Measurements from ENCODE around the gene NOVA2. TPM values are rescaled to one million over a fixed set of nuclear protein-coding genes. Genes with fewer than 3 reads are reported as not detected.
A peak's percentile ranks its signal among the peaks of the same experiment; 100 is the strongest.

The NOVA2 gene
- total RNA-seq, 1 donor, result 0.27 TPM

DNA sequence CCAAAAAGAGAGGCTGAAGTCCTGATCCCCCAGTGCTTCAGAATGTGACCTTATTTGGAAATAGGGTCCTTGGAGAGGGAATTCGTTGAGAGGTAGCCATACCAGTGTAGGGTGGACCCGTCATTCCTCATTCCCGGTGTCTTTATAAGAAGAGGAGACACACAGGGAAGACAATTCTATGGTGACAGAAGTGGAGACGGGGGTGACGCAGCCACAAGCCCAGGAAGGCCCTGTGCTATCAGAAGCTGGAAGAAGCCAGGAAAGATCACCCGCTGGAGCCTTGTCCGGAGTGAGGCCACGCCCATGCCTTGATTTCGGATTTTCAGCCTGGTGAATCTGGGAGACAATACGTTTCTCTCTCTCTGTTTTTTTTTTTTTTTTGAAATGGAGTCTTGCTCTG lies 68.7 kb downstream of the NOVA2 start:
- H3K4me3 ChIP-seq (ENCODE audit: low read depth, low read length), result no peak overlapping the region
- TF ChIP-seq, protein P1, sequence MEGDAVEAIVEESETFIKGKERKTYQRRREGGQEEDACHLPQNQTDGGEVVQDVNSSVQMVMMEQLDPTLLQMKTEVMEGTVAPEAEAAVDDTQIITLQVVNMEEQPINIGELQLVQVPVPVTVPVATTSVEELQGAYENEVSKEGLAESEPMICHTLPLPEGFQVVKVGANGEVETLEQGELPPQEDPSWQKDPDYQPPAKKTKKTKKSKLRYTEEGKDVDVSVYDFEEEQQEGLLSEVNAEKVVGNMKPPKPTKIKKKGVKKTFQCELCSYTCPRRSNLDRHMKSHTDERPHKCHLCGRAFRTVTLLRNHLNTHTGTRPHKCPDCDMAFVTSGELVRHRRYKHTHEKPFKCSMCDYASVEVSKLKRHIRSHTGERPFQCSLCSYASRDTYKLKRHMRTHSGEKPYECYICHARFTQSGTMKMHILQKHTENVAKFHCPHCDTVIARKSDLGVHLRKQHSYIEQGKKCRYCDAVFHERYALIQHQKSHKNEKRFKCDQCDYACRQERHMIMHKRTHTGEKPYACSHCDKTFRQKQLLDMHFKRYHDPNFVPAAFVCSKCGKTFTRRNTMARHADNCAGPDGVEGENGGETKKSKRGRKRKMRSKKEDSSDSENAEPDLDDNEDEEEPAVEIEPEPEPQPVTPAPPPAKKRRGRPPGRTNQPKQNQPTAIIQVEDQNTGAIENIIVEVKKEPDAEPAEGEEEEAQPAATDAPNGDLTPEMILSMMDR (IDR thresholded peaks at IDR 0.05; ENCODE audit: insufficient read depth, low read length), result no peak
- DNase-seq (ENCODE audit: low read depth), result no peak

DNA sequence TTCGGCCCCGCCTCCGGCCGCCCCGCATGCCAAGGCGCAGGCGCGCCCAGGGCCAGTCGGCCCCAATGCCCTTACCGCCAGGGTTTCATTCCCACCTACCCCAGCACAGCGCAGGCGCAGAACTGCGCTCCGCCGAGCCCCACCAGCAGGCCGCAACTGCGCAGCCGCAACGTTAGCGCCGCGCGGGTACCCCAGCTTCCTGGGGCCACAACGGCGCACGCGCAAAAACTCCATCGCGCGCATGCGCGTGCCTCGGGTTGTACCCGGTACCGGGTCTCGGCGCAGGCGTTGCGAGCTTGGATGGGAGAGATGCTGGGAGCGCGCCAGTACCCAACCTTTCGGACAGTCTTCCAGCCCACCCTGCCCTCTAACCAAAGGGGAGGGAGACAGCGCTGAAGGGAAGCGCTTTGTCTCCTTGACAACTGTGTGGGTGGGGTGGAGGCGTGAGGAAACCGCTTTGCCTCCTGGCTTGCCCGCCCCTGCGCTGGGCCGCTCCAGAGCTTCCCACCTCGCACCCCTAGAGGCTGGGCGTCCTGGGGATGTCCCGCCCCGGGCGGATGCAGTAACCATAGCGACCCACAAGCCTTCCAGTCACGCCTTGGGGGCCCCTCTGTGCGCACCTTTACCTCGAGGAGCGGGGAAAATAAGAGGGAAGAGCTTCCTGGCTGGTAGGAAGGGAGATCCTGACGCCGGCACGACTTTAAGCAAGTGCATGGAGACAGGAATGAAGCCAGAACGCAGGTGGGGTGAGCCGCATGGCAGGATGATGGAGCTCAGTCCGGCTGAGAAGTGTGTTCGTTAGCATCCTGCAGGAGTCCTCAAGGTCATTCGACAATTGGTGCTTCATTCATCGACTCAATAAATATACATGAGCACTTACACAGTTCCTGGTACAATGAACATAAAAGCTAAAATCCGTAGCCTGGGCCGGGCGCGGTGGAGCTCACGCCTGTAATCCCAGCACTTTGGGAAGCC lies 70.7 kb downstream of the NOVA2 start:
- TF ChIP-seq, protein P1 (IDR thresholded peaks at IDR 0.05; ENCODE audit: insufficient read depth, low read length), result no peak
- peak; percentile 97 for DNase-seq (ENCODE audit: low read depth)
- peak overlapping the region; percentile 84 for H3K4me3 ChIP-seq (ENCODE audit: low read depth, low read length)

DNA sequence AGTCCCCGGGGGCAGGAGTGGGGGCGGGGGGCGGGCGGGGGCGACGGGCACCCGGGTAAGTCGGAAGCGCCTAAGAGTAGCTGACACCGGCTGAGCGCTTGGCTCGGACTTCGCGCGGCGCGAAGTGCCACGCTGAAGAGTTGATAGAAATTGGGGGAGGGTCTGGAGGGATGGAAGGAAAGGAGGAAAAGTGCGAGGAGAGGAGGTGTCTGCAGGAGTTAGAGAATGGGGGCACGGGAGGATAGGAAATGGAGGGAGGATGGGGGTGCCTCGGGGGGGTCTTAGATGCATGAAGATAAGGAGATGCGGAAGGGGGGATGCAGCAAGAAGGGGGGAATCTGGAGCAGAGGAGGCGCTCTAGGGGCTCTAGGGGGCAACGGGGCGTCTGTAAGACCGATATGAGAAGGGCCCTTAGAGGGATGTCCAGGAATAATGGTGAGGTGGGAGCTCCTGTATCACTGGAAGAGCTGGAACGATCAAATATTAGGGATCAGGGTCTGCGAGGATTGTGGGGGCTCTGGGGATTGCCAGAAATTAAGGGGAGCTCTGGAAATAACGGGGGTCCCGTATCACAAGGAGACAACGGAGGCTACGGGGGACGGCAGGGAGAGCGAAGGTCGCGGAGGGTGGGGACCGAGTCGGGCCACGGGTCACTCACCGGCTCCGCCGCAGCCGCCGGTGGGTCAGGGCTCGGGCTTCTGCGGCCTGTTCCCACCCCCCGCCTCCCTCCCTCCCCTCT lies 71.6 kb downstream of the NOVA2 start, which contains the start of gene MYPOP:
Gene MYPOP (minus strand): TSS at position 702 of the 739 bp plus-strand sequence. CDS start 840 bp downstream, outside the sequence.
- DNase-seq (ENCODE audit: low read depth), result no peak
- H3K4me3 ChIP-seq (ENCODE audit: low read depth, low read length), result peak within 1 kb of the TSS; percentile 84
- TF ChIP-seq, protein P1 (IDR thresholded peaks at IDR 0.05; ENCODE audit: insufficient read depth, low read length), result no peak

DNA sequence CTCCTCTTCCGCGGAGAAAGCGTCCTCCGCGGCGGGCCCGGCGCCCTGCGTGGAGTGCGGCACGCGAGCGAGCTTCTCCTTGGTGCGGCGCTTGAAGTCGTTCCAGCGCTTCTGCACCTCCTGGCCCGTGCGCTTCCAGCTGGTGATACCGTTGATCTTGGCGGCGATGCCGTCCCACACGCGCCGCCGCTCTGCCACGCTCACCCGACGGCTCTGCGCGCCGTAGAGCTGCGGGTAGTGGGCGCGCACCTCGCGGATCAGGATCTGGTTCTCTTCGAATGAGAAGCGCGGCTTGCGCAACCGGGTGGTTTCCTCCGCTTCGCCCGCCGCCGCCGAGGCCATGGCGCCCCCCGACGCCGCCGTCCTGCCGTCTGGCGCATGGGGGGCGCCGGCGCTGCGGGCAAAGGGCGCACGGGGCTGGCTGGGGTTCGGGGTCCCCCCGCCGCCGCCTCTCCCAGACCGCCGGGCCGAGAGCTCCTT lies 72.2 kb downstream of the NOVA2 start:
- peak; percentile 51 for DNase-seq (ENCODE audit: low read depth)
- TF ChIP-seq, protein P1 (IDR thresholded peaks at IDR 0.05; ENCODE audit: insufficient read depth, low read length), result no peak
- peak overlapping the region; percentile 84 for H3K4me3 ChIP-seq (ENCODE audit: low read depth, low read length)

DNA sequence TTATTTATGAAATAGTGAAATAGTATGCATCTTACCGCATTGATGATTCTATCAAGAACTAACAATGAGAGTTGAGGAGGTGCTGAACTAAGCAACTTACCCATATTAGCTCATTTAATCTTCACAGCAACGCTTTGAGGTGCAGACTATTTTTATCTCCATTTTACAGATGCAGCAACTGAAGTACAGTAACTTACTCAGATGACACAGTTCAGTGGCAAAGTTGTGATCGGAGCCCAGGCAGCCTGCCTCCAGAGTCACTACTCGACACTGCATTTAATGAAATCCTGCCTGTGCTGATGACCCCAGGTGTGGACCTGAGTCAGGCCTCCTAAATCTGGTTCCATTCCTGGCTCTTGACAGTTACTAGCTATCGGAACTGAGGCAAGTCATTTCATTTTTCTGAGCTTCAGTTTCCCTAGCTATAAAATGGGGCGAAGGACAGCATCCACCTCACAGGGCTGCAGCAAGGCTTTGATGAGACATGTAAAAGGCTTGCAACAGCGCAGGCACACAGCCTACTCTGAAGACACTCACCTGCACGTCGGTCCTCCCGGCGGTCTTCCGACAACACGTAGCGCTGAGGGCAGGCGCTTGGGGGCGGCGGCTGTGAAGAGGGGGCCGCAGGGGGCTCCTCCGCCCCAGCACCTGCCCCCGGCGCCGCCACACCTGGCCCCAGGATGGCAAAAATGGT lies 72.8 kb downstream of the NOVA2 start:
- no peak for DNase-seq (ENCODE audit: low read depth)
- TF ChIP-seq, protein P1 (IDR thresholded peaks at IDR 0.05; ENCODE audit: insufficient read depth, low read length), result no peak
- peak overlapping the region; percentile 84 for H3K4me3 ChIP-seq (ENCODE audit: low read depth, low read length)

DNA sequence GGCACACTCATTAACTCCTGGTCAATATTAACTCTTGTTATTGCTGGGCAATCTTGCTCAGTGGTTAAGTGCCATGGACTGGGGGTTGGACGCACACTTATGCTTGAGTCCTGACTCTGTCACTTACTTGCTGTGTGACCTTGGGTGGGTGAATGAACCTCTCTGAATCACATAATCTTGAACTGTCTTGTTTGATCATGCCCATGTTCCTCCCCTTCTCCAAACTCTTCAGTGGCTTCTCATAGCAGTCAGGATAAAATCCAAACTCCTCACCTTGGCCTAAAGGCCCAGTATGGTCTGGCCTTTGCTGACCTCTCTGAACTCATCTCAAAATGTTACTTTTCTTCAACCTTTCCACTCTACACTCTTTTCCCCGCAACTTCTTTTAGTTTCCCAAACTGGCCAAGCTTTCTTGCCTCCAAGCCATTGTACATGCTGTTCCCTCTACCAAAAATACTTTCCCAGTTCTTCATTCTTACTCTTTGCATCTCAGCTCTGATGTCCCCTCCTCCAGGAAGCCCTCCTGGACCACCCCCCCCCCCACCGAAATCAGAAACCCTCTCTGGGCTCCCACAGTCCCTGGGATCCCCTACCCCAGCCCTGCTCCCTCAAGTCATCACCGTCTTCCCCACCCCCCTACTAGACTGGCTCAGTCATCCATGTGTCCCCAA lies 73.6 kb downstream of the NOVA2 start:
- H3K4me3 ChIP-seq (ENCODE audit: low read depth, low read length), result no peak overlapping the region
- TF ChIP-seq, protein P1 (IDR thresholded peaks at IDR 0.05; ENCODE audit: insufficient read depth, low read length), result no peak
- DNase-seq (ENCODE audit: low read depth), result no peak

All from fibroblast of the aortic adventitia (primary cell).